Measurements from ENCODE around the gene FZD4.

Gene FZD4

DNA sequence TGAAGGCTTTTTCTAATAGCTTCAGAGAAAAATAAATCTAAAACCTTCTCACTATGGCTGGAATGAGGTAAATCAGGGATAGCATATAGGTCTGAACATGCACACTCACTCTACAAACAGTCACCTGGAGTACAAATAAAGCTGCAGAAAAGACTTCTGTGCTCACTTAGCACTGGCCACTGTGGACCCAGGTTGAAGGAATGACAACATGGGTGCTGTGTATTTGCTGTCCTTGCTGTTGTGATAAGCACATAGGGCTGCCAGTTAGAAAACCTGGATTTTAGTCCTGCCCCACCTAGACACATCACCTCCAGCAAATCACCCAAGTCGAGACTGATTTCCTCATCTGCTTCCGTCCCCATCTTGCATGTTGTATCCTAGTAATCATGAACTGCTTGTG is 51.2 kb downstream of the FZD4 start:
- DNase-seq, result no peak

DNA sequence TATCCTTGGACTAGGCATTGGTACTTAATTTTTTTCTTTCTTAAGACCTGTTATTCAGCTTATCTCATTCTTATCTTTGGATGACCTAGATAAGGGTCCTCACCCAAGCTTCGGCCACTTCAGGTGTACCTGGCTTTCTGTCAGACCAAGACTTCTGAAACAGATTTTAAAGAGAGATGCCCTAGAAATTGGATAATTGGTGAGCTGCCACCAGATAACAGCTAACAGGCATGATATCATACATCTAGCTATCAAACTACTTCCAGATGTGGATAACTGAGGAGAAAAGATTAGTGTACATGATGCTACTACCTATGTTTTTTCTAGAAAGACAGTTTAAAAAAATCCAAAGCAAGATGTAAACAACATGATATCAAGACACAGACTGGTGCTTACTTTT is 52.9 kb downstream of the FZD4 start:
- DNase-seq, result no peak

DNA sequence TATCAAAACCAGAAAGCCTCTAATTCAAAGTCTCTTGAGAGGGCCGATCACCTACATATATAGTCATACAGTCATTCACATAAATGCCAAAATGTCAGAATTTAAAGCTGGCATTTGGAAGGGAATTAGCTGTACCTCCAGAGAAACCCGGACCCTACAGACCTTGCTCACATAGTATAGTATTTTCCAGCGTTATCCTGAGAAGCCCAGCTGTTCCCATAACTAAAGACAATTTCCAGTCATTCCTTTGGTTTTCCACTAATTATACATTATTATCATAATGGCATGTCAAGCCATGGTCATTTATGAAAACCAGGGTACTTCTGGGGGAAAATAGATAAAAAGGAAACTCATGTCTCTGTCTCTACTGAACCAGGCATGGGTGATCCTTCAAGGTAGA is 53.6 kb downstream of the FZD4 start:
- DNase-seq, result no peak

DNA sequence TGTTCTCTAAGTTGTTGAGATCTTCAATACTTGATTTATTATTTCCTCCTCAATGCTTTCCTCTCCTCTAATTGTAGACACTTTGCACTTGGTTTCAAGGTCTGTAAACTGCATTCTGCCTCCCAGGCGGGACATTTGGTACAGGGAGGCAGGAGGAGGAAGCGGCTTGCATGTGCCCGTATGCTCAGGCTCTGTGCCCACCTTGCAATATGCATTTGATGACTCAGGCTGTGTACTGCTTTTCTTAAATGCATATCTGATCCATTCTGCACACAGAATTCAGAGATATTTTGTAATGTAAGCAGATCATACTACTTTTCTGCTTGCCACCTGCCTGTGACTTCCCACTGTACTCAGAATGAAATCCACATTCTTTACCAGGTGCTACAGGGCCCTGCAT is 55.0 kb downstream of the FZD4 start:
- DNase-seq, result no peak

DNA sequence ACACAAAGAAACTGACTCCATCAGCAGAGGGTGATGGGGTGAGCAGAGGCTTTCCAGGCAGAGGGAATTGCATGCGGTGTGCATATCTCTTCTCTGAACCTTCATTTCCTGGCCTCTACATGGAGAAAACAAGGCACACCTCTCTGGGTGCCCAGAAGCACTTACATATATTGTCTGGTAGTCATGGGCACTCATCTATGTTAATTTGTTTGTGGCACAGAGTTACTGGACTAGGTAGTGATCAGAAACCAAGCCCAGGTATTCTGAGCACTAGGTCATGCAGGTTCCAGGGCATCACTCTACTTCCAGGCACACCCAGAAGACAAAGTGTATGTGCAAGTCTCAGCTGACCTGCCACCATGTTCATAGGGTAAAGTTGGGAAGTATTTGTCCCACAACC is 56.5 kb downstream of the FZD4 start:
- DNase-seq, result no peak

DNA sequence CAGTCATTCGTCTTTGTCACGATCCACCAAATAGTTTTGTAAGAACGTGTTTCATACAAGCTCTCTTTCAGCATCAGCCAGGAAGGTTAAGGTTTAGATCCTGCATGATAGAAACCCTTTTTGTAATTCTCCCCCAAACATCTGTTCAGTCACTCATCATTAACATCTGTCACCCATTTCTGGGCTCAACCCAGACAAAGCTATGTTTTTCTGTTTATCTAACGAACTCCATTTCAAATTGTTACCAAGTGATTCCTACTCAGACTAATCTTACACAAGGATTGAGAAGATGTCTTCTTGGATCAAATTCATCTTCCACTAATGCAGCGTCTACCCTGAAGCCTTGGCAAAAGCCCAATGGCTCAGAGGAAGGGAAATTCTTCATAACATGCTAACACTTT is 58.8 kb downstream of the FZD4 start:
- no peak for DNase-seq

Data from NCI-H510A (cell line).